Mucosa of descending colon (tissue), 3 donors: Measurements from ENCODE around the gene CDKL5. TPM values are rescaled to one million over a fixed set of nuclear protein-coding genes. Genes with fewer than 3 reads are reported as not detected.

Experiments
- ATAC-seq: fragments of 200-7000 bp; cut with Tn5 transposase; one replicate; pipeline ENCODE4 v1.9.1; 2020; ENCODE audit warnings: mild to moderate bottlenecking, moderate library complexity
- DNase-seq, 3 donors: peaks; one replicate each; pipeline ENCODE4 v3.0.0-alpha.2; 2020
- H3K36me3 ChIP-seq: fragments of 200-600 bp; one replicate; pipeline ENCODE4 v1.8.0; 2021; ENCODE audit warnings: low read depth, mild to moderate bottlenecking
- H3K4me1 ChIP-seq: fragments of 200-600 bp; one replicate; pipeline ENCODE4 v1.8.0; 2021; ENCODE audit warnings: low read depth, mild to moderate bottlenecking
- H3K4me3 ChIP-seq: fragments of 200-600 bp; one replicate; pipeline ENCODE4 v1.8.0; 2021; ENCODE audit warnings: mild to moderate bottlenecking
- H3K9me3 ChIP-seq: fragments of 200-600 bp; one replicate; pipeline ENCODE4 v1.8.0; 2021; ENCODE audit warnings: mild to moderate bottlenecking
- CTCF ChIP-seq: fragments of 200-600 bp; IDR thresholded peaks from one replicate; pipeline ENCODE4 v1.8.0; 2022; ENCODE audit warnings: antibody characterized with exemption, mild to moderate bottlenecking
- intact Hi-C, 2 donors: fragments of 100-400 bp; cut with DNase I in 1 of 2; cut with micrococcal nuclease in 1 of 2; formaldehyde crosslinking; loops; one replicate each; pipeline versions ENCODE4 v1.11.0 to v1.11.1; 2022; cut with DNase I, micrococcal nuclease
- total RNA-seq, 3 donors: library from RNA; stranded (reverse); fragmentation: NEBNext Ultra II Directional in 2 of 3; extraction: Animal tissue kit (Norgen Biotek cat#: 25700) in 2 of 3; gene quantifications; one replicate each; pipeline versions ENCODE4 v1.2.1 to v1.2.4, GENCODE V29; 2021 to 2023
- donor health status: DM: no; HTN: no; CAD: no; lungs with moderate emphysema.
- donor health status: DM: no; HTN: no; CAD: no.
- donor health status: DM: no; HTN: yes; CAD: no.

Gene CDKL5
- total RNA-seq, 3 donors from 2014 or later, result 4.0 to 7.5 (median 4.4) TPM

- H3K4me3 ChIP-seq, result no peak overlapping the region
- H3K4me1 ChIP-seq, result no peaks in the 10 kb centered on the region
- intact Hi-C loops, result no loop called here
- no peak for ATAC-seq
- H3K9me3 ChIP-seq, result no peaks in the 10 kb centered on the region
- no peaks in the 10 kb centered on the region for H3K36me3 ChIP-seq
- TF ChIP-seq CTCF, result no peak
- no peak for DNase-seq
Observed at GRCh38 chrX:18436017-18436416, 10.6 kb downstream of the CDKL5 start.

- ATAC-seq (no peak), DNase-seq (no peak)
- Histone ChIP-seq H3K4me1 (no peaks in the 10 kb centered on the region), H3K4me3 (no peak overlapping the region), H3K36me3 (no peaks in the 10 kb centered on the region), H3K9me3 (no peaks in the 10 kb centered on the region)
- intact Hi-C loops, result no loop called here
- no peak for TF ChIP-seq CTCF
Observed at GRCh38 chrX:18440835-18441234, 15.4 kb downstream of the CDKL5 start.

- no peak for DNase-seq
- no peak for ATAC-seq
- H3K9me3 ChIP-seq, result no peaks in the 10 kb centered on the region
- H3K4me3 ChIP-seq, result no peak overlapping the region
- H3K36me3 ChIP-seq, result no peaks in the 10 kb centered on the region
- no peak for TF ChIP-seq CTCF
- H3K4me1 ChIP-seq, result no peaks in the 10 kb centered on the region
- intact Hi-C loops, result no loop called here
Observed at GRCh38 chrX:18441780-18442367, 16.5 kb downstream of the CDKL5 start.

- no peak for TF ChIP-seq CTCF
Observed at GRCh38 chrX:18448416-18448815, 23.0 kb downstream of the CDKL5 start.

GRCh38 chrX:18449236-18449635, 23.8 kb downstream of the CDKL5 start:
- H3K36me3 ChIP-seq, result no peaks in the 10 kb centered on the region
- intact Hi-C loops, result no loop called here
- H3K9me3 ChIP-seq, result no peaks in the 10 kb centered on the region
- no peak for DNase-seq
- no peaks in the 10 kb centered on the region for H3K4me1 ChIP-seq
- H3K4me3 ChIP-seq, result no peak overlapping the region
- no peak for TF ChIP-seq CTCF
- ATAC-seq, result no peak

More at GRCh38 chrX:18448416-18448815, 23.0 kb downstream of the CDKL5 start:
- ATAC-seq, result no peak
- no peak for DNase-seq
- Histone ChIP-seq H3K4me3 (no peak overlapping the region), H3K9me3 (no peaks in the 10 kb centered on the region), H3K4me1 (no peaks in the 10 kb centered on the region), H3K36me3 (no peaks in the 10 kb centered on the region)
- intact Hi-C loops, result no loop called here

- ATAC-seq, result no peak
- intact Hi-C loops, result no loop called here
- Histone ChIP-seq H3K4me3 (no peak overlapping the region), H3K9me3 (no peaks in the 10 kb centered on the region), H3K4me1 (no peaks in the 10 kb centered on the region), H3K36me3 (no peaks in the 10 kb centered on the region)
- no peak for DNase-seq
- no peak for TF ChIP-seq CTCF
Observed at GRCh38 chrX:18455384-18455783, 30.0 kb downstream of the CDKL5 start.
